ENCODE data around the gene PKD2.

The PKD2 gene

DNA sequence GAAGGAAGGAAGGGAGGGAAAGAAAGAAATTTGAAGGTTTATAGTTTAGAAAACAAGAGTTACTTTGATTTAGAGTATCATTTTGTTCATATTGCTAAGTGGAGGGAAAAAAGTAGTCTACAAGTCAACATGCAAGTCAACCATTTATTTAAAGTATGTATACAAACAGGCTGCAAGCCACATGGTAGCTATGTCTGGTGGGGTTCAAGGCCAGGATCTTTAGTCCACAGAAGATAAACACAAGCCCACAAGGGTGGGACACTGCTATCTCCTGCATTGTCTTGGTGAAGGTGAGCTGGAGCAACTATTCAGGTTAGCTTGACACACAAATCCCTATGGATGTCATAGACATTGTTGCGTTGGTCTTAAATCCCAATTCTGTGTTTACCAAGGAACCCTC is 79.6 kb downstream of the PKD2 start:
- TF ChIP-seq CTCF (IDR thresholded peaks at IDR 0.05; ENCODE audit: unreplicated experiment in 3 of 3) = no peak
- no peaks in the 10 kb centered on the region for H3K9me3 Mint-ChIP-seq
- H3K27ac Mint-ChIP-seq = no peak overlapping the region
- no peaks in the 10 kb centered on the region for H3K4me1 Mint-ChIP-seq
- H3K4me3 Mint-ChIP-seq = no peak overlapping the region
- H3K36me3 Mint-ChIP-seq (ENCODE audit: low read depth) = no peaks in the 10 kb centered on the region
- peaks cover 4% of the 10 kb centered on the region for H3K27me3 Mint-ChIP-seq (ENCODE audit: low read depth)

- no peak for TF ChIP-seq CTCF (IDR thresholded peaks at IDR 0.05; ENCODE audit: unreplicated experiment in 3 of 3)
- no peaks in the 10 kb centered on the region for H3K9me3 Mint-ChIP-seq
- no peak overlapping the region for H3K4me3 Mint-ChIP-seq
- H3K27me3 Mint-ChIP-seq (ENCODE audit: low read depth) = peaks cover 4% of the 10 kb centered on the region
- H3K4me1 Mint-ChIP-seq = no peaks in the 10 kb centered on the region
- no peaks in the 10 kb centered on the region for H3K36me3 Mint-ChIP-seq (ENCODE audit: low read depth)
- H3K27ac Mint-ChIP-seq = no peak overlapping the region
Measured at GRCh38 chr4:88090898-88091297, 83.5 kb downstream of the PKD2 start.

- H3K4me3 Mint-ChIP-seq = no peak overlapping the region
- peaks cover 4% of the 10 kb centered on the region for H3K27me3 Mint-ChIP-seq (ENCODE audit: low read depth)
- no peaks in the 10 kb centered on the region for H3K9me3 Mint-ChIP-seq
- no peaks in the 10 kb centered on the region for H3K4me1 Mint-ChIP-seq
- H3K27ac Mint-ChIP-seq = no peak overlapping the region
- TF ChIP-seq CTCF (IDR thresholded peaks at IDR 0.05; ENCODE audit: unreplicated experiment in 3 of 3) = no peak
- no peaks in the 10 kb centered on the region for H3K36me3 Mint-ChIP-seq (ENCODE audit: low read depth)
Measured at GRCh38 chr4:88091378-88091777, 83.9 kb downstream of the PKD2 start.

- Mint-ChIP-seq H3K4me1 (no peaks in the 10 kb centered on the region), H3K27ac (no peak overlapping the region)
Measured at GRCh38 chr4:88093874-88094273, 86.4 kb downstream of the PKD2 start.

DNA sequence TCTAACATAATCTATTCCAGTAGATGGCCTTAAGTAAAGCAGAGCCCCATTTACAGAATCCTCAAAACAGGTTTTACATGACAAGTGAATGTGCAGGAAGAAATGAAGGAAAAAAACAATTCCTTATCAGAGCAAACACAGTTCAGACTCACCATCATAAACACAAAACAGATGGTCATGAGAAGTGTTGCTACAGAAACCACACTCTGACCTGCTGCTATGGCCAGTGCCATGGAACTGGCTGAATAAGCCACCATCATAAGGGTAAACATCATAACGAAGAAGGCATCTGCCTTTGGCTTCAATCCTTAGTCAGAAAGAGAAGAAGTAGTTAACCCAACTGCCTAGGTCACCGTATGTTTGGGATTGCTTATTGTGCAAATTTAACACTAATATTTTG is 89.9 kb downstream of the PKD2 start:
- no peak overlapping the region for H3K4me3 Mint-ChIP-seq
- H3K4me1 Mint-ChIP-seq = no peaks in the 10 kb centered on the region
- H3K27ac Mint-ChIP-seq = no peak overlapping the region
- H3K27me3 Mint-ChIP-seq (ENCODE audit: low read depth) = no peaks in the 10 kb centered on the region
- no peaks in the 10 kb centered on the region for H3K36me3 Mint-ChIP-seq (ENCODE audit: low read depth)
- no peaks in the 10 kb centered on the region for H3K9me3 Mint-ChIP-seq
- TF ChIP-seq CTCF (IDR thresholded peaks at IDR 0.05; ENCODE audit: unreplicated experiment in 3 of 3) = no peak

More at GRCh38 chr4:88093874-88094273, 86.4 kb downstream of the PKD2 start:
- H3K9me3 Mint-ChIP-seq = no peaks in the 10 kb centered on the region
- H3K36me3 Mint-ChIP-seq (ENCODE audit: low read depth) = no peaks in the 10 kb centered on the region
- H3K4me3 Mint-ChIP-seq = no peak overlapping the region
- no peaks in the 10 kb centered on the region for H3K27me3 Mint-ChIP-seq (ENCODE audit: low read depth)
- no peak for TF ChIP-seq CTCF (IDR thresholded peaks at IDR 0.05; ENCODE audit: unreplicated experiment in 3 of 3)

DNA sequence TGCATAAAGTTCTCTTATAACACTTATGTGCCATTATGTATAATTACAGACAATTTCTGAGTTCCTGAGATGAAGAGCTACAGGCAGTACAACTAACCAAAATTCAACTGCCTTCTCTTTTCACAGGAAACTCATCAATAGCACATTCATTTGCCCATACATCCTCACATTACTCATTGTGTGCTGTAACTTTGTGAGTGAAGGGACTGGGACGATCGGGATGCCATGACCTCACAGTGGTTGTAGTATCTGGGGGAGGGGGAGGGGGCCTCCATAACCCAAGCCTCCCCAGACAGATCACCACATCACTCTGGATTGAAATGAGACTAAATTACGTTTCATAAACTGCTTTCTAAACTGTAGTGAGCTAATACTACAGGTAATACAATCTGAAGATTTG is 90.3 kb downstream of the PKD2 start:
- no peaks in the 10 kb centered on the region for H3K36me3 Mint-ChIP-seq (ENCODE audit: low read depth)
- no peaks in the 10 kb centered on the region for H3K27me3 Mint-ChIP-seq (ENCODE audit: low read depth)
- no peak overlapping the region for H3K27ac Mint-ChIP-seq
- TF ChIP-seq CTCF (IDR thresholded peaks at IDR 0.05; ENCODE audit: unreplicated experiment in 3 of 3) = no peak
- H3K9me3 Mint-ChIP-seq = no peaks in the 10 kb centered on the region
- H3K4me3 Mint-ChIP-seq = no peak overlapping the region
- H3K4me1 Mint-ChIP-seq = no peaks in the 10 kb centered on the region
